ENCODE measurements around the gene PTGES3. TPM values are rescaled to one million over a fixed set of nuclear protein-coding genes. Genes with fewer than 3 reads are reported as not detected.

Gene PTGES3
- total RNA-seq, 1 experiment from 2014 or later: 404 TPM

- peaks cover 70% of the 10 kb centered on the region for H3K79me2 ChIP-seq (ENCODE audit: insufficient read depth, low read length)
- no peaks in the 10 kb centered on the region for H3K27me3 ChIP-seq (ENCODE audit: insufficient read depth, low read length)
- no peak overlapping the region for H3K4me2 ChIP-seq (ENCODE audit: low read length)
- no peak overlapping the region for H3K9ac ChIP-seq (ENCODE audit: low read length)
- peaks cover 21% of the 10 kb centered on the region; the same call in 1 of the 2 replicates for H4K20me1 ChIP-seq (ENCODE audit: insufficient read depth)
- H3K4me1 ChIP-seq (ENCODE audit: control insufficient read depth in 1 of 2, insufficient read depth in 2 of 2, low read length in 2 of 2): peaks cover 13 to 38% of the 10 kb centered on the region in 2 experiments
- peaks cover 57 to 58% of the 10 kb centered on the region in 2 experiments for H3K36me3 ChIP-seq (ENCODE audit: control insufficient read depth in 1 of 2, insufficient read depth in 2 of 2, low read length in 2 of 2)
- DNase-seq (ENCODE audit: low read depth, low spot score) (no peak), ATAC-seq (no peak)
- H2AFZ ChIP-seq (ENCODE audit: low read depth, low read length, poor library complexity, severe bottlenecking): no peak overlapping the region
- H3K9me3 ChIP-seq (ENCODE audit: control insufficient read depth in 1 of 2, insufficient read depth in 1 of 2, low read depth in 1 of 2, low read length in 2 of 2): no peaks in the 10 kb centered on the region
- TF ChIP-seq POLR2A (IDR thresholded peaks at IDR 0.05; ENCODE audit: borderline replicate concordance, extremely low read depth, insufficient read depth, insufficient read length) (no peak), JUND (IDR thresholded peaks at IDR 0.05) (no peak), EZH2 (IDR thresholded peaks at IDR 0.05) (no peak), FOSL1 (IDR thresholded peaks at IDR 0.05; ENCODE audit: low read depth) (no peak), CEBPB (IDR thresholded peaks at IDR 0.05; ENCODE audit: low read depth) (no peak), TCF7L2 (IDR thresholded peaks at IDR 0.05; ENCODE audit: borderline replicate concordance, extremely low read depth, insufficient read depth, insufficient read length) (no peak), MAX (IDR thresholded peaks at IDR 0.05) (no peak), SIN3A (IDR thresholded peaks at IDR 0.05; ENCODE audit: low read depth) (no peak)
- TF ChIP-seq, protein P1, sequence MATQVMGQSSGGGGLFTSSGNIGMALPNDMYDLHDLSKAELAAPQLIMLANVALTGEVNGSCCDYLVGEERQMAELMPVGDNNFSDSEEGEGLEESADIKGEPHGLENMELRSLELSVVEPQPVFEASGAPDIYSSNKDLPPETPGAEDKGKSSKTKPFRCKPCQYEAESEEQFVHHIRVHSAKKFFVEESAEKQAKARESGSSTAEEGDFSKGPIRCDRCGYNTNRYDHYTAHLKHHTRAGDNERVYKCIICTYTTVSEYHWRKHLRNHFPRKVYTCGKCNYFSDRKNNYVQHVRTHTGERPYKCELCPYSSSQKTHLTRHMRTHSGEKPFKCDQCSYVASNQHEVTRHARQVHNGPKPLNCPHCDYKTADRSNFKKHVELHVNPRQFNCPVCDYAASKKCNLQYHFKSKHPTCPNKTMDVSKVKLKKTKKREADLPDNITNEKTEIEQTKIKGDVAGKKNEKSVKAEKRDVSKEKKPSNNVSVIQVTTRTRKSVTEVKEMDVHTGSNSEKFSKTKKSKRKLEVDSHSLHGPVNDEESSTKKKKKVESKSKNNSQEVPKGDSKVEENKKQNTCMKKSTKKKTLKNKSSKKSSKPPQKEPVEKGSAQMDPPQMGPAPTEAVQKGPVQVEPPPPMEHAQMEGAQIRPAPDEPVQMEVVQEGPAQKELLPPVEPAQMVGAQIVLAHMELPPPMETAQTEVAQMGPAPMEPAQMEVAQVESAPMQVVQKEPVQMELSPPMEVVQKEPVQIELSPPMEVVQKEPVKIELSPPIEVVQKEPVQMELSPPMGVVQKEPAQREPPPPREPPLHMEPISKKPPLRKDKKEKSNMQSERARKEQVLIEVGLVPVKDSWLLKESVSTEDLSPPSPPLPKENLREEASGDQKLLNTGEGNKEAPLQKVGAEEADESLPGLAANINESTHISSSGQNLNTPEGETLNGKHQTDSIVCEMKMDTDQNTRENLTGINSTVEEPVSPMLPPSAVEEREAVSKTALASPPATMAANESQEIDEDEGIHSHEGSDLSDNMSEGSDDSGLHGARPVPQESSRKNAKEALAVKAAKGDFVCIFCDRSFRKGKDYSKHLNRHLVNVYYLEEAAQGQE (IDR thresholded peaks at IDR 0.05; ENCODE audit: low read depth): no peak
- TF ChIP-seq, protein P2, sequence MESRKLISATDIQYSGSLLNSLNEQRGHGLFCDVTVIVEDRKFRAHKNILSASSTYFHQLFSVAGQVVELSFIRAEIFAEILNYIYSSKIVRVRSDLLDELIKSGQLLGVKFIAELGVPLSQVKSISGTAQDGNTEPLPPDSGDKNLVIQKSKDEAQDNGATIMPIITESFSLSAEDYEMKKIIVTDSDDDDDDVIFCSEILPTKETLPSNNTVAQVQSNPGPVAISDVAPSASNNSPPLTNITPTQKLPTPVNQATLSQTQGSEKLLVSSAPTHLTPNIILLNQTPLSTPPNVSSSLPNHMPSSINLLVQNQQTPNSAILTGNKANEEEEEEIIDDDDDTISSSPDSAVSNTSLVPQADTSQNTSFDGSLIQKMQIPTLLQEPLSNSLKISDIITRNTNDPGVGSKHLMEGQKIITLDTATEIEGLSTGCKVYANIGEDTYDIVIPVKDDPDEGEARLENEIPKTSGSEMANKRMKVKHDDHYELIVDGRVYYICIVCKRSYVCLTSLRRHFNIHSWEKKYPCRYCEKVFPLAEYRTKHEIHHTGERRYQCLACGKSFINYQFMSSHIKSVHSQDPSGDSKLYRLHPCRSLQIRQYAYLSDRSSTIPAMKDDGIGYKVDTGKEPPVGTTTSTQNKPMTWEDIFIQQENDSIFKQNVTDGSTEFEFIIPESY (IDR thresholded peaks at IDR 0.05; ENCODE audit: extremely low read depth, insufficient replicate concordance, low read length): no peak
- intact Hi-C loops (cut with micrococcal nuclease): no loop called here
- POLR2A ChIA-PET: interaction anchor here (1.1 kb wide), 1 partner anchor 14 kb away, joined by 3 read pairs; no protein-coding TSS in a partner anchor
- no TSS peak for BruUV-seq (replicated peaks)
- no peak overlapping the region for H3K4me3 ChIP-seq (replicated peaks in 1 of 2; ENCODE audit: low read depth in 1 of 2, low read length in 2 of 2)
- no peaks in the 10 kb centered on the region for H3K9me2 ChIP-seq (ENCODE audit: insufficient read depth)
- CTCF ChIA-PET: no interaction called here
- RAD21 ChIA-PET (ENCODE audit: low non-redundant PET in 1 of 2, low total read pairs in 2 of 2, uncharacterized antibody in 2 of 2, unreplicated experiment in 2 of 2): no interaction called here
- H3K27ac ChIP-seq (ENCODE audit: low read depth, low read length): no peak overlapping the region
These were observed 46.9 kb downstream of the PTGES3 start for GRCh38 chr12:56641219-56641618.
